GM12864 (cell line): ENCODE data around the gene FAM177A1.

Experiments
- DNase-seq: peaks from one replicate; pipeline ENCODE4 v3.0.0-alpha.2; 2011; ENCODE audit warnings: low read depth
- H3K4me3 ChIP-seq: 2 replicates; pipeline ENCODE4 v1.5.1; 2011; ENCODE audit warnings: mild to moderate bottlenecking, low read depth, low read length, control low read depth
- TF ChIP-seq, protein P1 (sequence below): IDR thresholded peaks from 2 replicates; pipeline ENCODE4 v1.5.1; 2011; ENCODE audit warnings: low read depth, mild to moderate bottlenecking, moderate library complexity, low read length, control low read depth, inconsistent platforms; ENCODE audit errors: missing control alignments

FAM177A1 gene

DNA sequence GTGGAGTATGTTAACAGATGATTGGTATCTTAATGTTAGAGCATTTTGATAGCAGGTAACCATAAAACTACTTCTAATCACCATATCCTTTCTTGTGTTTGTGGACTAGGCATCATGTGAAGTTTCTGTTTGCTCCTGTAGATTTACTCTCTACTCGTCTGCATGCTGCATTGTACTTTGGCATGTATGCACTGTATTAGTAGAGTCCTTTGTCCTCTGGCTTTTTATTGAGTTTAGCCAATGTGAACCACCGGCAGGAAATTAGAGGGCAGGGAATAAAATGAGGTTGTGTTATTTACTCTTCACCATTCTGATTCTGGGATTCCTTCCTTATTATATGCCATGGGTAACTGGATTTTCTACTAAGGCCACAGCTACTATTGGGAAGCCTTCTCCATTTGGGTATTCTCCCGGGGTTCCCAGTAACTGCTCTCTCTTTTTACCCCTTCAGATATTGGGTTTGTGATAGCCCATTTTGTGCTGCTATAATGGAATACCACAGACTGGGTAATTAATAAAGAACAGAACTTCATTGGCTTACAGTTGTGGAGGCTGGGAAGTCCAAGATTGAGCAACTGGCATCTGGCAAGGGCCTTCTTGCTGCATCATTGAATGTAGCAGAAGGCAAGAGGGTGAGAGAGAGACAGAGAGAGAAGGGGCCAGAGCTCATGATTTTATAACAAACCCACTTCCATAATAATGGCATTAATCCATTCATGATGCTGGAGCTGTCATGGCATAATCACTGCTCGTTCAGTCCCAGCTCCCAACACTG is 22.4 kb downstream of the FAM177A1 start:
- no peak overlapping the region for H3K4me3 ChIP-seq
- no peak for DNase-seq
- TF ChIP-seq, protein P1, sequence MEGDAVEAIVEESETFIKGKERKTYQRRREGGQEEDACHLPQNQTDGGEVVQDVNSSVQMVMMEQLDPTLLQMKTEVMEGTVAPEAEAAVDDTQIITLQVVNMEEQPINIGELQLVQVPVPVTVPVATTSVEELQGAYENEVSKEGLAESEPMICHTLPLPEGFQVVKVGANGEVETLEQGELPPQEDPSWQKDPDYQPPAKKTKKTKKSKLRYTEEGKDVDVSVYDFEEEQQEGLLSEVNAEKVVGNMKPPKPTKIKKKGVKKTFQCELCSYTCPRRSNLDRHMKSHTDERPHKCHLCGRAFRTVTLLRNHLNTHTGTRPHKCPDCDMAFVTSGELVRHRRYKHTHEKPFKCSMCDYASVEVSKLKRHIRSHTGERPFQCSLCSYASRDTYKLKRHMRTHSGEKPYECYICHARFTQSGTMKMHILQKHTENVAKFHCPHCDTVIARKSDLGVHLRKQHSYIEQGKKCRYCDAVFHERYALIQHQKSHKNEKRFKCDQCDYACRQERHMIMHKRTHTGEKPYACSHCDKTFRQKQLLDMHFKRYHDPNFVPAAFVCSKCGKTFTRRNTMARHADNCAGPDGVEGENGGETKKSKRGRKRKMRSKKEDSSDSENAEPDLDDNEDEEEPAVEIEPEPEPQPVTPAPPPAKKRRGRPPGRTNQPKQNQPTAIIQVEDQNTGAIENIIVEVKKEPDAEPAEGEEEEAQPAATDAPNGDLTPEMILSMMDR = no peak

DNA sequence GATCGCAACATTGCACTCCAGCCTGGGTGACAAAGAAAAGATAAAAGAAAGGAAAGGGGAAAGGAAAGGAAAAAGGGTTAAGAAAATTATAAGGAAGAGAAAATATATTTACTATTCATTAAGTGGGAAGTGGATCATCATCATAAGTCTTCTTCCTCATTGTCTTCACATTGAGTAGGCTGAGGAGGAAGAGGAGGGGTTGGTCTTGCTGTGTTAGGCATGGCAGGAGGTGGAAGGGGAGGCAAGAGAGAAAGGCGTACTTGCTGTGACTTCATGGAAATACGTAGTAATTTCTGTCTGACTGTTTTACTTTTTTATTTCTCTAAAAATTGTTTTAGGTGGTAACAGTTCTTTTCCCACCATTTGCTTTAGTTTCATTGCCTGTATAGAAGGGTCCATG is 26.2 kb downstream of the FAM177A1 start:
- no peak for DNase-seq
- no peak overlapping the region for H3K4me3 ChIP-seq
- TF ChIP-seq, protein P1 = no peak

DNA sequence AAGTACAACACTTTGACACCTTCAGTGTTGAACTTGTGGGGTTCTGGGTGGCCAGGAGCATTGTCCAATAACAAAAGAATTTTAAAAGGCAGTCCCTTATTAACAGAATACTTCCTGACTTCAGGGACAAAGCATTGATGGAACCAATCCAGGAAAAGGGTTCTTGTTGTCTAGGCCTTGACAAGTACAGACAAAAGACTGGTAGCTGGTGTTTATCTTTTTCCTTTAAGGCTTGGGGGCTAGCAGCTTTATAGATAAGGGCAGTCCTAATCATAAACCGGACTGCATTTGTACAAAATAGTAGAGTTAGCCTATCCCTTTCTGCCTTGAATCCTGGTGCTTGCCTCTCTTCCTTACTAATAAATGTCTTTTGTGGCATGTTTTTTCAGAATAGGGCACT is 27.4 kb downstream of the FAM177A1 start:
- TF ChIP-seq, protein P1 = no peak
- DNase-seq = no peak
- H3K4me3 ChIP-seq = no peak overlapping the region

DNA sequence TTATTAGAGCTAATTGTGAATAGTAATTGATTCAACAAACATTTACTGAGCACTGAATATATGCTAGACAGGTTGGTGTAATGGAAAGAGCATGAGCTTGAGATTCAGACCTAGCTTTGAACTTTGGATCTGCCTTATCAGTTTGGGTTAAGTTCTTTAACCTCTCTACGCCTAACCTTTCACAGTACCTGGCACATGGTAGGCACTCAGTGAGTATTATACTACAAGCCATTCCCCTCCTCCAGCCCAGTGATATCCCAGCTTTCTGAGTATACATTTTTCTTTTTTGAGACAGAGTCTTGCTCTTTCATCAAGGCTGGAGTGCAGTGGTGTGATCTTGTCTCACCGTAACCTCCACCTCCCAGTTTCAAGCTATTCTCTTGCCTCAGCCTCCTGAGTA is 32.0 kb downstream of the FAM177A1 start:
- no peak for DNase-seq
- TF ChIP-seq, protein P1 = no peak

DNA sequence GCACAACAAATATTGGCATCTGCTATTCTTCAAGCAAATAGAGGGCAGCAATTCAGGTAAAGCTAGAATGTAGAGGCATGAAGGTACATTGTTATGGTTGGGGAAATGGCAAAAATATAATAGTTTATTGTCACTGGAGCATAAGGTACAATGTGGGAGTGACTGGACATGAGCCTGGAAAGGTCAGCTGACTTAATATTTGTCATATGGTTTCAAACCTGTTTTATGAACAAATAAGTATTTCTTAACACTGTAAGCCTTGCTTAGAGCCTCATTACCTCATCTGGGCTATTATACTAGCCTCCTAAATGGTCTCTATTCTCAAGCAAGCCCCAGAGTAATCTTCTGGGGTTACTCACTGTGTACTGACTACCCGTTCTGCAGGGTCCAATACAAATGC is 33.7 kb downstream of the FAM177A1 start:
- no peak overlapping the region for H3K4me3 ChIP-seq
- DNase-seq = no peak
- TF ChIP-seq, protein P1 = no peak

More for the DNA sequence above, 32.0 kb downstream of the FAM177A1 start:
- no peak overlapping the region for H3K4me3 ChIP-seq

DNA sequence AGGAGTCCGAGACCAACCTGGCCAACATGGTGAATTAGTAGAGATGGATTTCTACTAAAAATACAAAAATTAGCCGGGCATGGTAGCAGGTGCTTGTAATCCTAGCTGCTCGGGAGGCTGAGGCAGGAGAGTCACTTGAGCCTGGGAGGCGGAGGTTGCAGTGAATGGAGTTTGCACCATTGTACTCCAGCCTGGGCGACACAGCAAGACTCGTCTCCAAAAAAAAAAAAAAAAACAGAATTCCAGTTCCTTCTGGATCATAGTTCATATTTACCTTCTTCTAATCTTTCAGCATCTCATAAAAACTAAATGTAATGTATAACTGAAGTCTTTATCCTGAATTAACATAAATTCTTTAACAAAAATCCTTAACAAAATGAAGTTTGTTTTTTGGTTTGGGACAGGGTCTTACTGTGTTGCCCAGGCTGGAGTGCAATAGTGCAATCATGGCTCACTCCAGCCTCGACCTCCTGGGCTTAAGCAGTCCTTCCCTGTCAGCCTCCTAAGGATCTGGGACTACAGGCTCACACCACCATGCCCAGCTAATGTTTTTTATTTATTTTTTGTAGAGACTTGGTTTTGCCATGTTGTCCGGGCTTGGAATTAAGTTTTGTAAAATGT is 37.6 kb downstream of the FAM177A1 start:
- TF ChIP-seq, protein P1 = no peak
- no peak overlapping the region for H3K4me3 ChIP-seq
- no peak for DNase-seq
